Liver (tissue), 9 donors: Measurements from ENCODE around the gene PTGIS. TPM values are rescaled to one million over a fixed set of nuclear protein-coding genes. Genes with fewer than 3 reads are reported as not detected.

ENCODE experiments used
- DNase-seq: peaks from one replicate; pipeline ENCODE4 v3.0.0-alpha.2; 2017; ENCODE audit warnings: low spot score
- H3K27ac ChIP-seq, 2 donors: one replicate each; pipeline ENCODE4 v1.7.0; 2013; ENCODE audit warnings: inconsistent platforms in 2 of 2, low read length in 2 of 2, control low read depth in 1 of 2, low read depth in 1 of 2, mild to moderate bottlenecking in 1 of 2
- H3K27me3 ChIP-seq, 4 donors: one replicate each; pipeline versions ENCODE4 v1.6.1 to v1.7.0; 2013; ENCODE audit warnings: low read length in 3 of 4, inconsistent platforms in 1 of 4, mild to moderate bottlenecking in 1 of 4, moderate library complexity in 1 of 4; ENCODE audit not compliant: control insufficient read depth in 4 of 4, insufficient read depth in 4 of 4
- H3K36me3 ChIP-seq, 4 donors: one replicate each; pipeline versions ENCODE4 v1.6.1 to v1.7.0; 2013; ENCODE audit warnings: low read length in 3 of 4, mild to moderate bottlenecking in 3 of 4, low read depth in 1 of 4, moderate library complexity in 1 of 4; ENCODE audit not compliant: control insufficient read depth in 4 of 4, insufficient read depth in 3 of 4
- H3K4me1 ChIP-seq, 4 donors: one replicate each; pipeline versions ENCODE4 v1.6.1 to v1.7.0; 2013; ENCODE audit warnings: low read length in 3 of 4, mild to moderate bottlenecking in 3 of 4, moderate library complexity in 1 of 4; ENCODE audit not compliant: control insufficient read depth in 4 of 4, insufficient read depth in 4 of 4
- H3K4me3 ChIP-seq, 3 donors: one replicate each; pipeline versions ENCODE4 v1.6.1 to v1.7.0; 2013; ENCODE audit warnings: low read length in 3 of 3, control low read depth in 1 of 3, low read depth in 1 of 3, mild to moderate bottlenecking in 1 of 3
- H3K9ac ChIP-seq, 2 donors: one replicate each; pipeline ENCODE4 v1.7.0; 2013; ENCODE audit warnings: low read length in 2 of 2, mild to moderate bottlenecking in 2 of 2, moderate library complexity in 2 of 2, control low read depth in 1 of 2, low read depth in 1 of 2
- H3K9me3 ChIP-seq, 4 donors: one replicate each; pipeline versions ENCODE4 v1.6.1 to v1.7.0; 2013; ENCODE audit warnings: low read length in 3 of 4; ENCODE audit not compliant: control insufficient read depth in 4 of 4
- EGR1 ChIP-seq, 2 donors: IDR thresholded peaks; 2 replicates each; pipeline ENCODE4 v1.6.1; 2016 to 2018; ENCODE audit warnings: antibody characterized with exemption in 2 of 2, low read depth in 2 of 2
- FOXA1 ChIP-seq: IDR thresholded peaks from 2 replicates; pipeline ENCODE4 v1.6.1; 2016; ENCODE audit warnings: antibody characterized with exemption
- FOXA2 ChIP-seq: IDR thresholded peaks from 2 replicates; pipeline ENCODE4 v1.6.1; 2016; ENCODE audit warnings: antibody characterized with exemption
- GABPA ChIP-seq, 2 donors: IDR thresholded peaks in 1 of 2; conservative IDR thresholded peaks in 1 of 2; 2 replicates each; pipeline ENCODE4 v1.6.1; 2016; ENCODE audit warnings: antibody characterized with exemption in 2 of 2, mild to moderate bottlenecking in 1 of 2, moderate library complexity in 1 of 2
- HNF4A ChIP-seq, 2 donors: conservative IDR thresholded peaks; 2 replicates each; pipeline ENCODE4 v1.6.1; 2016; ENCODE audit warnings: antibody characterized with exemption in 2 of 2, mild to moderate bottlenecking in 2 of 2
- HNF4G ChIP-seq: IDR thresholded peaks from 2 replicates; pipeline ENCODE4 v1.6.1; 2016; ENCODE audit warnings: antibody characterized with exemption
- JUND ChIP-seq, 2 donors: IDR thresholded peaks; 2 replicates each; pipeline ENCODE4 v1.6.1; 2016; ENCODE audit warnings: antibody characterized with exemption in 2 of 2
- MAX ChIP-seq: IDR thresholded peaks from 2 replicates; pipeline ENCODE4 v1.6.1; 2016; ENCODE audit warnings: antibody characterized with exemption
- NR2F2 ChIP-seq: IDR thresholded peaks from 2 replicates; pipeline ENCODE4 v1.6.1; 2016; ENCODE audit warnings: antibody characterized with exemption
- RAD21 ChIP-seq, 2 donors: IDR thresholded peaks; 2 replicates each; pipeline ENCODE4 v1.6.1; 2016; ENCODE audit warnings: antibody characterized with exemption in 2 of 2, mild to moderate bottlenecking in 2 of 2
- RXRA ChIP-seq, 2 donors: IDR thresholded peaks; 2 replicates each; pipeline ENCODE4 v1.6.1; 2017 to 2018; ENCODE audit warnings: antibody characterized with exemption in 2 of 2, mild to moderate bottlenecking in 1 of 2
- SP1 ChIP-seq: IDR thresholded peaks from 2 replicates; pipeline ENCODE4 v1.6.1; 2018; ENCODE audit warnings: antibody characterized with exemption, mild to moderate bottlenecking
- TAF1 ChIP-seq: conservative IDR thresholded peaks from 2 replicates; pipeline ENCODE4 v1.6.1; 2016; ENCODE audit warnings: antibody characterized with exemption, mild to moderate bottlenecking
- YY1 ChIP-seq: IDR thresholded peaks from 2 replicates; pipeline ENCODE4 v1.6.1; 2016; ENCODE audit warnings: antibody characterized with exemption, mild to moderate bottlenecking
- WGBS: extraction: QIAGEN DNeasy Blood & Tissue Kit; methylation state at CpG from one replicate; pipeline ENCODE4 v1.1.7; 2013; 5-methylcytosine and 5-hydroxymethylcytosine counted together
- polyA plus RNA-seq, 2 donors: library from polyadenylated mRNA; stranded (reverse) in 1 of 2; unstranded in 1 of 2; fragments of 200-250 nt in 1 of 2; fragments of >200 nt in 1 of 2; fragmentation: Nextera tagmentation in 1 of 2; extraction: Ambion mirVana in 1 of 2; gene quantifications; one replicate each; pipeline versions ENCODE4 v1.2.1 to v1.2.3, GENCODE V29; 2013 to 2015
- total RNA-seq, 2 donors: library from RNA; depleted of rRNA; stranded (reverse); fragments of >200 nt; gene quantifications; one replicate each; pipeline ENCODE4 v1.2.3, GENCODE V29; 2014
- TF ChIP-seq, protein P1 (sequence below): IDR thresholded peaks from 2 replicates; pipeline ENCODE4 v1.6.1; 2016; ENCODE audit warnings: antibody characterized with exemption, mild to moderate bottlenecking
- TF ChIP-seq, protein P2 (sequence below): fragments of 150-350 bp; IDR thresholded peaks from 2 replicates; pipeline ENCODE4 v1.5.1; 2017; ENCODE audit warnings: improper control_type of control experiment, low read depth, low read length; ENCODE audit not compliant: missing input control
- TF ChIP-seq, protein P3 (sequence below): IDR thresholded peaks from 2 replicates; pipeline ENCODE4 v1.6.1; 2016; ENCODE audit warnings: antibody characterized with exemption
- donor health status: healthy.
- donor health status: healthy.
- donor health status: healthy.
- donor health status: healthy.
- donor health status: healthy.

PTGIS gene
- total and polyA plus RNA-seq, 4 donors: 2.2 to 6.3 (median 3.8) TPM

- no peak overlapping the region for H3K27ac ChIP-seq
- no peaks in the 10 kb centered on the region for H3K36me3 ChIP-seq
- no peak overlapping the region for H3K4me3 ChIP-seq
- peaks cover 0 to 3% (median 1%) of the 10 kb centered on the region in 4 donors for H3K4me1 ChIP-seq
- no peaks in the 10 kb centered on the region for H3K27me3 ChIP-seq
- TF ChIP-seq, protein P1, sequence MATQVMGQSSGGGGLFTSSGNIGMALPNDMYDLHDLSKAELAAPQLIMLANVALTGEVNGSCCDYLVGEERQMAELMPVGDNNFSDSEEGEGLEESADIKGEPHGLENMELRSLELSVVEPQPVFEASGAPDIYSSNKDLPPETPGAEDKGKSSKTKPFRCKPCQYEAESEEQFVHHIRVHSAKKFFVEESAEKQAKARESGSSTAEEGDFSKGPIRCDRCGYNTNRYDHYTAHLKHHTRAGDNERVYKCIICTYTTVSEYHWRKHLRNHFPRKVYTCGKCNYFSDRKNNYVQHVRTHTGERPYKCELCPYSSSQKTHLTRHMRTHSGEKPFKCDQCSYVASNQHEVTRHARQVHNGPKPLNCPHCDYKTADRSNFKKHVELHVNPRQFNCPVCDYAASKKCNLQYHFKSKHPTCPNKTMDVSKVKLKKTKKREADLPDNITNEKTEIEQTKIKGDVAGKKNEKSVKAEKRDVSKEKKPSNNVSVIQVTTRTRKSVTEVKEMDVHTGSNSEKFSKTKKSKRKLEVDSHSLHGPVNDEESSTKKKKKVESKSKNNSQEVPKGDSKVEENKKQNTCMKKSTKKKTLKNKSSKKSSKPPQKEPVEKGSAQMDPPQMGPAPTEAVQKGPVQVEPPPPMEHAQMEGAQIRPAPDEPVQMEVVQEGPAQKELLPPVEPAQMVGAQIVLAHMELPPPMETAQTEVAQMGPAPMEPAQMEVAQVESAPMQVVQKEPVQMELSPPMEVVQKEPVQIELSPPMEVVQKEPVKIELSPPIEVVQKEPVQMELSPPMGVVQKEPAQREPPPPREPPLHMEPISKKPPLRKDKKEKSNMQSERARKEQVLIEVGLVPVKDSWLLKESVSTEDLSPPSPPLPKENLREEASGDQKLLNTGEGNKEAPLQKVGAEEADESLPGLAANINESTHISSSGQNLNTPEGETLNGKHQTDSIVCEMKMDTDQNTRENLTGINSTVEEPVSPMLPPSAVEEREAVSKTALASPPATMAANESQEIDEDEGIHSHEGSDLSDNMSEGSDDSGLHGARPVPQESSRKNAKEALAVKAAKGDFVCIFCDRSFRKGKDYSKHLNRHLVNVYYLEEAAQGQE: no peak
- TF ChIP-seq YY1 (no peak), FOXA1 (no peak), EGR1 (IDR thresholded peaks at IDR 0.05; ENCODE audit: low read depth in 2 of 2) (no peak), TAF1 (no peak)
- no peak overlapping the region for H3K9ac ChIP-seq
- no peaks in the 10 kb centered on the region for H3K9me3 ChIP-seq
- DNase-seq: no peak
- 77% methylated on average over 8 of the region's 8 CpGs for WGBS
These were observed 9.1 kb downstream of the PTGIS start for GRCh38 chr20:49558826-49559225.

- H3K27ac ChIP-seq: no peak overlapping the region
- H3K27me3 ChIP-seq: no peaks in the 10 kb centered on the region
- H3K36me3 ChIP-seq: no peaks in the 10 kb centered on the region
- peaks cover 0 to 3% (median 1%) of the 10 kb centered on the region in 4 donors for H3K4me1 ChIP-seq
- no peak for TF ChIP-seq GABPA (IDR thresholded peaks at IDR 0.05 in 1 of 2, conservative IDR thresholded peaks at IDR 0.05 in 1 of 2)
- TF ChIP-seq TAF1: no peak
- TF ChIP-seq, protein P2, sequence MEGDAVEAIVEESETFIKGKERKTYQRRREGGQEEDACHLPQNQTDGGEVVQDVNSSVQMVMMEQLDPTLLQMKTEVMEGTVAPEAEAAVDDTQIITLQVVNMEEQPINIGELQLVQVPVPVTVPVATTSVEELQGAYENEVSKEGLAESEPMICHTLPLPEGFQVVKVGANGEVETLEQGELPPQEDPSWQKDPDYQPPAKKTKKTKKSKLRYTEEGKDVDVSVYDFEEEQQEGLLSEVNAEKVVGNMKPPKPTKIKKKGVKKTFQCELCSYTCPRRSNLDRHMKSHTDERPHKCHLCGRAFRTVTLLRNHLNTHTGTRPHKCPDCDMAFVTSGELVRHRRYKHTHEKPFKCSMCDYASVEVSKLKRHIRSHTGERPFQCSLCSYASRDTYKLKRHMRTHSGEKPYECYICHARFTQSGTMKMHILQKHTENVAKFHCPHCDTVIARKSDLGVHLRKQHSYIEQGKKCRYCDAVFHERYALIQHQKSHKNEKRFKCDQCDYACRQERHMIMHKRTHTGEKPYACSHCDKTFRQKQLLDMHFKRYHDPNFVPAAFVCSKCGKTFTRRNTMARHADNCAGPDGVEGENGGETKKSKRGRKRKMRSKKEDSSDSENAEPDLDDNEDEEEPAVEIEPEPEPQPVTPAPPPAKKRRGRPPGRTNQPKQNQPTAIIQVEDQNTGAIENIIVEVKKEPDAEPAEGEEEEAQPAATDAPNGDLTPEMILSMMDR: no peak
- TF ChIP-seq MAX: no peak
- no peak for TF ChIP-seq YY1
- no peak for TF ChIP-seq HNF4G
- TF ChIP-seq RXRA (IDR thresholded peaks at IDR 0.05): no peak
- no peak for TF ChIP-seq FOXA1
- TF ChIP-seq HNF4A (conservative IDR thresholded peaks at IDR 0.05): no peak
- TF ChIP-seq RAD21 (IDR thresholded peaks at IDR 0.05): no peak
- TF ChIP-seq FOXA2: no peak
- TF ChIP-seq, protein P3, sequence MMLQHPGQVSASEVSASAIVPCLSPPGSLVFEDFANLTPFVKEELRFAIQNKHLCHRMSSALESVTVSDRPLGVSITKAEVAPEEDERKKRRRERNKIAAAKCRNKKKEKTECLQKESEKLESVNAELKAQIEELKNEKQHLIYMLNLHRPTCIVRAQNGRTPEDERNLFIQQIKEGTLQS: no peak
- no peak for TF ChIP-seq EGR1 (IDR thresholded peaks at IDR 0.05; ENCODE audit: low read depth in 2 of 2)
- no peak for TF ChIP-seq SP1
- TF ChIP-seq, protein P1: no peak
- no peak for TF ChIP-seq JUND (IDR thresholded peaks at IDR 0.05)
- TF ChIP-seq NR2F2: no peak
- no peaks in the 10 kb centered on the region for H3K9me3 ChIP-seq
- DNase-seq: no peak
- 79% methylated on average over 5 of the region's 5 CpGs for WGBS
- no peak overlapping the region for H3K9ac ChIP-seq
- H3K4me3 ChIP-seq: no peak overlapping the region
These were observed 10.5 kb downstream of the PTGIS start for GRCh38 chr20:49557449-49557848.
